GM21825 (cell line): ENCODE measurements around the gene GNAI3.

Experiments
- ATAC-seq: cut with Tn5 transposase; IDR thresholded peaks from one replicate; pipeline ENCODE4 v1.9.1; 2021; ENCODE audit warnings: mild to moderate bottlenecking, moderate library complexity; ENCODE audit not compliant: unreplicated experiment

Gene GNAI3

DNA sequence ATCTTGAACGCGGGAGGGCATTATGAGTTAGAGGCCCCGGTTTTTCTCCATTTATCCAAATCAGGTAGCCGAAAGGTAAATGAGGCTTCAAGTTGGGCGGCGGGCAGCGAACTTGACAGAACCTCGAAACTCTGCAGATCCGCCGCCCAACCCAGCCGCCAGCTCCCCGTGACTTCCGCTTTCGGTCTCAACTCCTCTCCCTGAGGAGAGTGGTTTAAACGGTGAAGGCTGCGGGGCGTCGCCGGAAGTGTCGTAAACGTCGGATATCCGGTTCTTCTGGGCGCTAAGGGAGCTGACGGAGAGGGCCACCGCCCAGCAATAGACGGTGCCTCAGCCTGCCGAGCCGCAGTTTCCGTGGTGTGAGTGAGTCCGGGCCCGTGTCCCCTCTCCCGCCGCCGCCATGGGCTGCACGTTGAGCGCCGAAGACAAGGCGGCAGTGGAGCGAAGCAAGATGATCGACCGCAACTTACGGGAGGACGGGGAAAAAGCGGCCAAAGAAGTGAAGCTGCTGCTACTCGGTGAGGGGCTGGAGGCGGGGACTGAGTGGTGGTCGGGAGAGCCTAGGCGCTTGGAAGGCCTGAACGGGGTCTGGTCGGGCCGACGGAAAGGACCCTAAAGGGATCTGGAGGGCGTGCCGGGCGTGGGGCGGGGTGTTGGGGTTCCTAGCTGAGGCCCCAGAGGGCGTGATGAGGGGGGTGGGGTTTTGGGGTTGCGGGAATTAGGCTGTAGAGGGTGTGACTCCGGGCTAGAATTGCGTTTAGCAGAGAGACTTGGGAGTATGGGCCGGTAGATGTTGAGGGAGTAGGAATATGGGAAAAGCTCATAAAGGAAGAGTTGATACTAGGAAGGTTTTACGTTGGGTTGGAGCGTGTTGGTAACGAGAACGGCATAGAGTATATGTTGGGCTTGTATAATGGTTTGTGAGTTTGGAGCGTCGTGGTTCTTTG is at the start of gene GNAI3:
Gene GNAI3 (plus strand): TSS at position 295 of the 947 bp plus-strand sequence. CDS start 106 bp downstream, at position 401.
- peak; percentile 81 for ATAC-seq

DNA sequence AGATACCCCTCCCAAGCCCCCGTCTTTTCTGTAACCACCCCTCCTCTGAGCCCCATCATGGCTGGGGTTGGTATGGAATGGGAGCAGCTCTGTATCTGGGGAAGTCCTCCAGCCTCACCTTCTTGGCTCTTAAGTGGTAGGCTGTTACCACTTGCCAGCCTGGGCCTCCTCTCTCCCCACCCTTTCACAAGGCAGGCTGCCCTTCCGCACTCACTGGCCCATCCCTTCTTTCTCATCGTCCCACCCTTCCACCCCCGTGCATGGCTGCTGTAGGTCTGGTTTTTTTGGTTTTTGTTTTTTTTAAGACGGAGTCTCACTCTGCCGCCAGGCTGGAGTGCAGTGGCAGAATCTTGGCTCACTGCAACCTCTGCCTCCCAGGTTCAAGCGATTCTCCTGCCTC is 49.3 kb upstream of the GNAI3 start:
- no peak for ATAC-seq

DNA sequence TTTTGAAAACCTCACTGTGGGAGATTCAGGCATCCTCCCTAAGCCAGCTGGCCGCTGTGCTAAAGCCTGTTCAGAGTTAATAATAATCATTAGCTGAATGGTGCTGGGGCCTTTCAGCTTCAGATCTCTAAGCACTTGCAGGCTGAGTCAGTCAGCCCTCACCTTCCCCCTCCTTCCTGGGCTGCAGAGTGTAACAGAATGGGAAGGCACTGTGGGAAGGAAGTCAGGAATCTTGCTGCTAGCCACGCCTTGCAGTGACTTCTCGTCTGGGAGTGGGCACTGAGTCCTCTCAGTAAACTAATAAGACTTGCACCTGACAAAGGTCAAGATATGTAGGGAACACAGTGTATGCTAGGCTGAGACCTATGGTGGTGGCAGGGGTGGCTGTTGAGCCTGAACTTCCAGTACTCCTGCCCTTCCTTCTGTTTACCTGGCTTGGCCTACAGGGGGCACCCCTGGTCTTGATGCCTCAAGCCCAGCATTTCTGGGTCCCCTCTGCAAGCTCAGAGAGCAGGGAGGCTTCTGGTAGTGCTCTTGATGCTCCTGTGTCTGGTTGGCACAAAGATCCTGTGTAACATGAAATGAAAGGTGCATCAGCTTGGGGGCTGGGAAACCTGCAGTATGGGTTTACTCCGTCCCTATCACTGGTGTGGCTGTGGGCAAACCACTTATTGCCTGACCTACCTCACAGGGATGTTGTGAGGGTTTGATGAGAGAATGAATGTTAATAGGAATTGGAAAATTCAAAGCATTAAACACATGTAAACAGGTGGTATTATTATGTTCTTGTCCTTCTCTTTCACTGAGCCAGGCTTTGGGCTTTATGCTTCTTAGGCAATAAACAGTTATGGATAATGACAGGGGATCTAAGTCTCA is 48.5 kb upstream of the GNAI3 start:
- no peak for ATAC-seq

DNA sequence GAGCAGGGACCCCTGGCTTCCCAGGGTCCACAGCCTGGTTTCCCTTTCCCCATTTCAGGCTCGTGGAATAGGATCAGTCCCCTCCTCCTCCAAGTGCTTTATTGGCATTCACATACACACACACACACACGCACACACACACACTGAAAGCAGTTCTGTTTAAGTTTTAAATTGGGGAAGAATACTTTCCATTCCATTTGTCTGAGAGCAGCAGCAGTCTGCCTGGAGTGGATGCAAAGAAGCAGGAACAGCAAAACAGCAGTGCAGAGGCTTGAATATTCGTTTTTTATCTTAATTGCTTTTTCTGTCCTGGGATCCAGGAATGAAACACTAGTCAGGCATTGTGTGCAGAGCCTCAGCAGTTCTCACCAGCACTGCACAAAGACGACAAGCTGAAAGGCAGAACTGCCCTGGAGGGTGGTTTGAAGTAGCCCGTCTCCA is 47.5 kb upstream of the GNAI3 start:
- no peak for ATAC-seq

DNA sequence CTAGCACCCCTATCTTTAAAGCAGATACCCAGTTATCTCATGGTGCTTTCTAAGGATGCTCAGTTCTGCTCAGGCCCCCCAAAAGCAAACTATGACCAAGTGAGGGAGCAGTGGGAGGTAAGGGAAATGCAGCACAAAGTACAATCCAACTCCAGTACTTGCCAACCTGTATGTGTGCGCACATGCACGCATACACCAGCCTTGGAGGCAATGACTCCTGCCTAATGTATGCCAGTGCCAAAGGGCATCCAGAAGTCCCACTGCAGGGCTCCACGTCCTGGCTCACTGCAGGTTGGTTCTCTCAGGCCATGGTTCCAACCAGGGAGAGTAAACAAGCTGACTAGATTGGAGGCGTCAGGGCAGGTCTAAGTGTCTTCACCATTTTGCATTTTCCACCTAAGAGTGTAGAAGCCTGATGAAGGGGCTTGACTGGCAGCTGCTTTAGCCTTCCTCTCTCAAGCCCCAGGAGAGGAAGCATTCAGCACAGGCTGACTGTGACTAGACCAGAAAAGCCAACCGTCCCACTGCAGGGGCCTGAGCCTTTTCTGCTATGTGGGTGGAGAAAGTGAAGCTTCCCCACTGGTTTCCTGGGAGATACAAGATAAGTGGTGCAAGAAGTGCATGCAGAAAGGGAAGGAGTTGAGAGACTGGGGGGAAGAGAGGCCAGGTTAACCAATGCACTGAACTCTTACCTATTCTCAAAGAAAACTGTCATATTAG is 46.6 kb upstream of the GNAI3 start:
- ATAC-seq, result no peak

DNA sequence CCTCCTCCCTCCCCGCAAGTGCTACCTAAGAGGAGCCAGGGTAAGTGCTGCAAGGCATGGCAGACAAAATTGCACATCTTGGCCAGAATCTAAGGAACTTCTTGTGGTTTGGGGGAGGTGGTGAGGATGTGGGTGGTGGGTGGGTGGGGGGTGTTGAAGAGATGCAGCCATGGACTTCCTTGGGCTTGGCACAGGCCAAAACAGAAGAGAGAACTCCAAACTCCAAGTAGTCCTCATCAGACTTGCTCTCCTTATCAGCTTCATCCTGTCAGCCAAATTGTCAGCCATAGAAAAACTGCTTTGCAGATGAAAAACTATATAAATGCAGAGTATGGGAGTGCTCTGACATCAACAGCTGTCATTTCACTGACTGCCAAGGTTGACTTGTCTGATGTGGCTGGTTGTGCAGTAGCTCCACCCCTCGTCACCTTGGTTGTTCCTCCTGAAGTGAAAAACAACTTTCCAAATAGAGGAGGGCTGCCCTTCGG is 46.0 kb upstream of the GNAI3 start:
- ATAC-seq, result no peak

DNA sequence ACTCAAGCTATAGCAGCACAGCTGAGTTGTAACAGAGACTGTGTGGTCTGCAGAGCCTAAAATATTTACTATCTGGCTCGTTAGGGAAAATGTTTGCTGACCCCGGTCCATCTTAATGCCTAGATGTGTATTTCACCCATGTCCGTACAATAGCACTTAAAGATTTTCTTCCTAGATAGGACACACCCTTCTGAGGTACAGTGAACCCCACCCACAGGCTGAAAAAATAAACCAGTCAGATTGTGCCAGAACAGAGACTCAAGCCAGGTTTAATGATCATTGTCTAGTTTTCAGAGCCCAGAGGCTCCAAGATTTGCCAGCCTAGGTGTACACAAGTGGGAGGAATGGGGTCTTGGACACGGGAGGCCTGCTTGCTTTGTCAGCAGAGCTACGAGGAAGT is 44.5 kb upstream of the GNAI3 start:
- no peak for ATAC-seq

DNA sequence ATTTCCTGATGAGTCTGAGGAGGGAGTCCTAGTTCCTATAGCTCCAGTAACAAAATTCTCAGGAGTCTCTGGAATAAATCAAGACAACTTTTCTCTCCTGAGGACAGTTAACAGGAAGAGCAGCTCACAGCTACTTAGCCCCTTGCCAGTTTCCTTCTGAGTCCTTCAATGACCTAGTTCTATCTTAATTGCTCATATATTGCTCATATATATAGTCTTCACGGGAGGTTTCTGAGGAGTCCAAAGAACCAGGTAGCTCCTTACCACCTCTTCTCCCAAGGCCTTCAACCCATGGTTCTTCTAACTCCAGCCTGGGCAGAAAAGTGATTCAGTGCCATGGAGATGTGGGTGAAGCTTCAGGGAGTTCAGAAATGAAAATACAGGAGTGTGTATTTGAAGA is 43.4 kb upstream of the GNAI3 start:
- ATAC-seq, result no peak

DNA sequence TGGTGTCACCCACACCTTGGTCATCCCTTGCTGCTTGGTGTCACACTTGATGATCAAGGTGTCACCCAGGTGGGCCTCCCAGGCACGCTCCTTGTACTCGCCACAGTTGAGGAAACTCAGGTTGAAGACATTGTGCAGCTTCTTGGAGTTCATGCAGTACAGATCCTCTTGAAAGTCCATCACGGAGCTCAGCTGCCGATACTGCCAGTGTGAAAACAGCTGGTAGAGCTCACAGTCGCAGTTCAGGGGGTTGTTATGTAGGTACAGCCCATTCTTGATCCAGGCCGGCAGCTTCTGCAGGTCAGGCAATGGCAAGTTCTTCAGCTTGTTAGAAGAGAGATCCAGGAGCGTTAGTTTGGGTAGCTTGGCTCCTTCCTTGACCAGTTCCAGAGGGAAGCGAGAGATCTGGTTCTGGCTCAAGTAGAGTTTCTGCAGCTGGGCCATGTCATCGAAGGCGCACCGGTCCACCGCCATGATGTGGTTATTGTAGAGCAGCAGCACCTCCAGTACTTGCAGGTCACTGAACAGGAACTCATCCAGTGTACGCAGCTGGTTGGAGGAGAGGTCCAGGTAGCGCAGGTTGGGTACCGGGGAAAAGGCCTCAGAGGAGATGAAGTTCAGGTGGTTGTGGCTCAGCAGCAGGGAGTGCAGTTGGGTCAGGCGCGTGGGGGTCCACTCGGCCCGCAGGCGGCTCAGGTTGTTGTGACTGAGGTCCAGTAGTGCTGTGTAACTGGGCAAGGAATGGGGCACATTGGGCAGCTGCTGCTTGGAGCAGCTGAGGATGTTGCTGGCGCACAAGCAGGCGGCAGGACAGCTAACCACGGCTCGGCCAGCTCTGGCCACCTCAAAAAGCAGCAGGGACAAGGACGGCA is 40.2 kb upstream of the GNAI3 start:
- no peak for ATAC-seq

DNA sequence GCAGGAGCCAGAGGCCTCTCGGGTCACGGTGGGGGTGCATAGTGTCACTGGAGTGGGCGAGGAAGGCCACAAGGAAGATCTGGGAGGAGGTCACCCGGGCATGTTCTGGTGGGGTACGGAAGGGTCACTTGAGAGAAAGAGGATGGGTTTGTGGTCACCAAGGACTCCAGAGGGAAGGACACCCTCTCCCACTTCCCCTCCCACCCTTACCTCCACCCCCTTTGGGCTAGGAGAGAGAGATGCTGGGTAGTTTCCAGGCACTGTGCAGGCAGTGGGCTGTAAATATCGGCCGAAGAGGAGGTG is 39.6 kb upstream of the GNAI3 start:
- no peak for ATAC-seq

DNA sequence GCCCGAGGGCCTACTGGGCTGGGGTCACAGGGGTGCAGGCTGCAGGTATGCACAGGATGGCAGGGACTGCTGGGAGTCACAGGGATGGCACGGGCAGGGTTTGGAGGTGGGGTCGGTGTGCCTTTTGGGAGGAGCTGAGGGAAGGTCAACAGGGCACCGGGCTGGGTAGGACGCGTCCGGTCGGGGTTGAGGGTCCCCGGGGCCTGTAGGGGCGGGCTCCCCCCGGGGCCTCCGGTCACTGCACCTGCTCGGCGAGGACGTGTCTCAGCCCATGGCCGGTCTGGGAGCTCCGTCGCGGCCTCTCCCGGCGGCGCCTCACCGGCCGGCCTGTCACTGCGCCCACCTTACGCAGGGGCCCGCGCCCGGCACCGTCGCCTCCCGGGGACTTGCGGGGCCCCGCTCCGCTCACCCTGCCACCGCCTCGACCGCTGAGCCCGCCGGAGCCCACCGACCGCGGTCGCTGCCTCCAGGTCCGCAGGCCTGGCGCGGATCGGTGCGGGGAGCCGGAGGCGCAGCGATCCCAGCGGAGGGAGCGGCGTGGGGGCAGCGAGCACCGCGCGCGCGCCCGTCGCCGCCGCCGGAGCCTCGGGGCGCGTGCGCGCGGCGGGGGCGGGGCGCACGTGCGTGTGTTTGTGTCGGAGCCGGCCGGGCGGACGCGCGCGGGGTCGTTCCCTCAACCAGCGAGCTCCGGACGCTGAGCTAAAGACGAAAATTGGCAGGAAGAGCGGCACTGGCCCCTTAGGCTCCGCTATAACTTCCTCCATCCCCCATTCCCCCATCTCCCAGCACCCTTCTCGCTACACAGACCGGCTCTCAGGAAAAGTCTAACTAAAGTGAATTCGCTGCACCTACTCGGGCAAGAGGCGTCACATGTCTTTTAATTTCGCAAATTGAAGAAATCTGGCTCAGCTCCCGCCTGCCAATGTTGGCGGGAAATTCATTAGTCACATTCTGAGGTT is 39.0 kb upstream of the GNAI3 start, which contains the start of gene AMIGO1:
Gene AMIGO1 (minus strand): TSS at position 552 of the 959 bp plus-strand sequence. CDS start 815 bp downstream, outside the sequence.
- ATAC-seq, result peak; percentile 57

DNA sequence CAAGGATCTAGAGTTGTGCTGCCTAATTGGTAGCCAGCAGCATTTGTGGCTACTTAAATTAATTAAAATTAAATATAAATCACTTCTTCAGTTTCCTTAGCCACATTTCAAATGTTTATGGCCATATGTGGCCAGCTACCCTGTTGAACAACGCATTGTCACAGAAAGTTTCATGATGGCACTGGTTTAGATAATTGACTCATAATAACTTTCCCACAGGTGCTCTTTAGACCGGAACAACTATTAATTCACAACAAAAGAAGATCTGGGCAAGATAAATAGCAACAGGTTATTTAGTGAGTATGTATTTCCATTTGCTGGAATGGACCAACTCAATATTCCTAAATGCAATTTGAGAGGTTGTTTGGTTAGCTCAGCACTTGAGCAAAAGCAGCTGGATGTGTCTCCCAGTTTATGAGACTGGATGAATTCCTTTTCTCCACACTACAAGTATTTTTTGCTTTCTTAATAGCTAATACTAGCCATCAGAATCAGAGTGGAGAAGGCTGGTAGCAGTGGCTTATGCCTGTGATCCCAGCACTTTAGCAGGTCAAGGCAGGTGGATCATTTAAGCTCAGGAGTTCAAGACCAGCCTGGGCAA is 35.2 kb upstream of the GNAI3 start:
- no peak for ATAC-seq

DNA sequence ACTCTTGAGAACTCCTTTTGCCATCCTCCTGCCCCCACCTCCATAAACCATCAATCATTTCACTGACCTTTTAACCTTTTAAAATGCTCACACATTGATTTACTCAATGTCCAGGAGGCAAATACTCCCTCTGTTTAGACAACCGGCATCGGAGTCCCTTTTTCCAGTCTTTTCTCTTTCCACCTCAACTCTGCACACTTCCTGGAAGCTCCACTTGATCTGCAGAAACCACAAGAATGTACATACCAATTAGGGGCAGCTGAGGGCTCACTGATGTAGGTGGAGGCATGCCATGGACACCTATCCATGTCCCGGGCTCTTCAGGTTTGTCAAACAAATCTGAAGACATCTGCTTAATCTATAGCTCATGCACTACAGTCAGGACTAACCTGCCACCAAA is 33.6 kb upstream of the GNAI3 start:
- ATAC-seq, result no peak

DNA sequence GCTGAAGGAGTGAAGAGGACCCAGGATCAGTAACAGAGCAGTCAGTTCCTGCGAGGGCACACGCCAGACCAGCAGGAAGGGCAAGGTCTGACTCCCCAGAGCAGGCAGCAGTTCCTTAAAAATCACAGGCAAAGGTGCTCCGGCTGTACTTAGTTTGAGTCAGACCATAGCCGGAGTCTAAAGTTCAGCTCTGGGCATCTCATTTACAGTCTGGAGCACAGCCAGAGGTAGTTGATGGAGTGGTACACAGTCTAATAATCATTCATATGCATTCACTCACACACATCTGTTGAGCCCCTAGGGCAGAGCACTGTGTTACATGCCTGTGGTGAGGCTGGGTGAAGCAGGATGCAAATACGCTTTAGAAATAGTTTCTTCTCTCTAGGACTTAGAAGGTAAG is 31.5 kb upstream of the GNAI3 start:
- ATAC-seq, result no peak

DNA sequence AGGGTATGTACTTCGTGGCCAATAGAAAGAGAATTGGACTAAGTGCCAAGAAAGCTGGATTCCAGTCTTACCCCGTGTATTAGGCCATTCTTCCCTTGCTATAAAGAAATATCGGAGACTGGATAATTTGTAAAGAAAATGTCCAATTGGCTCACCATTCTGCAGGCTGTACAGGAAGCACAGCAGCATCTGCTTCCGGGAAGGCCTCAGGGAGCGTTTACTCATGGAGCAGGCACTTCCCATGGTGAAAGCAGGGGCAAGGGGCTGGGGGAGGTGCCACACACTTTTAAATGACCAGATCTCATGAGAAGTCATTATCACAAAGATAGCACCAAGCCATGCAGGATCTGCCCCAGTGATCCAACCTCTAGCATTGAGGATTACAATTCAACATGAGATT is 31.1 kb upstream of the GNAI3 start:
- no peak for ATAC-seq

DNA sequence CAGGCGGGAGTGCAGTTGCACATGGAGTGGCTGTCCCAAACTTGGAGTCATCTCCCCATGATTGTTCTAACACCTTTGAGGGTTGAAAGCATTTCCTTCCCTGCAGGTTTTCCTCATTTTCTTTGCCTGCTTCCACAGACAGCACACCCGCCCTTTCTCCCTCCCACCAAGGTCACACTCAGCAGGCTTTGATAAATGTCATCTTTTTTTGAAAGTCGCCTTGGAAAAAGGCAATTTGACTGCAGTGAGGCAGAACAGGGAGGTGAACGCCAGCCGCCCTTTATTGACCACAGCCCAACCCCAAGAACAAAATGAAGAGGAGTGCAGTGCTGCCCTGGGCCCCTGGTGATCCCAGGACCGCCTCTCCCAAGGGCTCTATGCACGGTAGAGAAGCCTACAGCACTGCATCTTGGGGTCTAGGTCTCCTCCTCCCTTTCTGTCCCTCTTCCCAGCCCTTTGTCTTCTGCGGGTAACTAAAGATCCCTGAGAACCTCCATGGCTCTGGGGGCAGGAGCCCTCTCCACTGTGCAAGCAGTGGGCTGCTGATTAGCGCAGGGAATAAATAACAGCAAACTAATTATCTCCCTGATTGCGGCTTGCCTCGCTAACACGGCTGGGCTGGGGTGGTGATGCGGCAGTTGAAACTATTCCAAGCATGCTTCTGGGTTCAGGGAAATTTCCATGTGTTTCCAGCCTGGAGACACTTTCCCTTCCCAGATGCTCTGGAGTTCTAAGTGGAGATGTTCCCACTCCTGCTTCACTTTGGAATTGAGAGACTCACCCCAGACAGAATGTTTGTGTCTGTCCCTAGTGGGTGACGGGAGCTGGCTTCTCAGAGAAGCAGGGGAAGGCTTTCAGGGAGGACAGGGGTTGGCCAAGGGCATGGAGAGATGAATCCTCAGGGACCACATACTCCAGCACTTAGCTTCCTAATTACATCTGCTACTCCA is 27.1 kb upstream of the GNAI3 start:
- no peak for ATAC-seq

DNA sequence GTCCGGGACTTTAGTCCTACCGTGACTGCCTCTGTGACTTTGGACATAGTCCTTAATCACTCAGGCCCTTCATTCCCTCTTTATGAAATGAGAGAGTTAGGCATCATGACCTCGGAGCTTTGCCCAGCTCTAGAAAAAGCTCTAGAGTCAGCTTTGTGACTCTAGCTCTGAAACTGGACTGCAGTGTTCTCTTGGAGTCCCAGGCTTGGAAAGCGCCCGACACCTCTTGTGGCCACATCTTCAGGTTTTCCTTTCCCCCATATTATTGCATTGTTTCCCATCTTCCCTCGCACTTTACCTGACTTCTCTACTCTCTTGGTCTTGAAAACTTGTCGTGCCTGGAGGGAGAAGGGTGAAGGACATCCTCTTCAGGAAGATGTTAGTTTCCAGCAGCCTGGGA is 26.4 kb upstream of the GNAI3 start:
- ATAC-seq, result no peak
